ENCODE results near the gene PTPRN2.
"Not testable (repeated sequence)": the region's sequence is repeated elsewhere in the genome, so short reads cannot be mapped to it uniquely, and the experiment has no call there.

Gene PTPRN2

DNA sequence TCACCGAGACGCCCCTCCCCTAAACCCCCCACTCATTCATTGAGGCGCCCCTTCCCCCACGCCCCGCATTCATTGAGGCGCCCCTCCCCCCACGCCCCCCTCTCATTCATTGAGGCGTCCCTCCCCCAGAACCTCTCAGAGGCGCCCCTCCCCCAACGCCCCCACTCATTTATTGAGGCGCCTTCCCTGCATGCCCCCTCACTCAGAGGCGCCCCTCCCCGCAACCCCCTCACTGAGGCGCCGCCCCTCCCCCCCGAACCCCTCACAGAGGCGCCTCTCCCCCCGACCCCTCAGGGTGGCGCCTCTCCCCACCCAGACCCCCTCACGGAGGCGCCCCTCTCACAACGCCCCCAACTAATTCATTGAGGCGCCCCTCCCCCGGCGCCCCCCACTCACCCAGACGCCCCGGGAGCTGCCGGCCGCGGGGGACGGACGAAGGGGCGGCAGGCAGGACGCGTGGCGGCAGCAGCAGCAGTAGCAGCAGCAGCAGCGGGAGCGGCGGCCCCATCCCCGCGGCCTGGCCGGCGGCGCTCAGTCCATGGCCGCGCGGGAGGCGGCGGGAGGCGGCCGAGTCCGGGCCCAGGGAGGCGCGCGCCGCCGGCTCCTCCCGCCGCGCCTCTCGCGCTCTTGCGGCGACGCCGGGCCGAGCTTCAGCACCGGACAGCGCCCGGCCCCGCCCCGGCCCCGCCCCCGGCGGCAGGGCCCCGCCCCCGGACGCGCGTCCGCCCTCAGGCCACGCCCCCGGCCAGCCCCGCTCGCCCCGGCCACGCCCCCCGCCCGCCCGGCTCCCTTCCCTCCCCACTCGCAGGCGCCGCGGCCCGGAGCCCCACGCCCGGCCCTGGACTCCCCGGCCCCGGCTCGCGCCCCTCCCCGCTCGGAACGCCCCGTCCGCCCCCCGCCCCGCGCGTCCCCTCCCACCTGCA is at the start of gene PTPRN2:
Gene PTPRN2, minus strand, starts transcription at position 662 of the 923 bp plus-strand sequence.
- H3K27me3 Mint-ChIP-seq, result peaks cover 60% of the 10 kb centered on the region
- no peaks in the 10 kb centered on the region for H3K36me3 Mint-ChIP-seq (ENCODE audit: low read depth)
- DNase-seq, result peak; percentile 79
- H3K4me1 Mint-ChIP-seq (ENCODE audit: low read depth), result peaks cover 8% of the 10 kb centered on the region
- H3K27ac Mint-ChIP-seq, result no peak within 1 kb of the TSS
- no peak within 1 kb of the TSS for H3K4me3 Mint-ChIP-seq
- no peaks in the 10 kb centered on the region for H3K9me3 Mint-ChIP-seq

DNA sequence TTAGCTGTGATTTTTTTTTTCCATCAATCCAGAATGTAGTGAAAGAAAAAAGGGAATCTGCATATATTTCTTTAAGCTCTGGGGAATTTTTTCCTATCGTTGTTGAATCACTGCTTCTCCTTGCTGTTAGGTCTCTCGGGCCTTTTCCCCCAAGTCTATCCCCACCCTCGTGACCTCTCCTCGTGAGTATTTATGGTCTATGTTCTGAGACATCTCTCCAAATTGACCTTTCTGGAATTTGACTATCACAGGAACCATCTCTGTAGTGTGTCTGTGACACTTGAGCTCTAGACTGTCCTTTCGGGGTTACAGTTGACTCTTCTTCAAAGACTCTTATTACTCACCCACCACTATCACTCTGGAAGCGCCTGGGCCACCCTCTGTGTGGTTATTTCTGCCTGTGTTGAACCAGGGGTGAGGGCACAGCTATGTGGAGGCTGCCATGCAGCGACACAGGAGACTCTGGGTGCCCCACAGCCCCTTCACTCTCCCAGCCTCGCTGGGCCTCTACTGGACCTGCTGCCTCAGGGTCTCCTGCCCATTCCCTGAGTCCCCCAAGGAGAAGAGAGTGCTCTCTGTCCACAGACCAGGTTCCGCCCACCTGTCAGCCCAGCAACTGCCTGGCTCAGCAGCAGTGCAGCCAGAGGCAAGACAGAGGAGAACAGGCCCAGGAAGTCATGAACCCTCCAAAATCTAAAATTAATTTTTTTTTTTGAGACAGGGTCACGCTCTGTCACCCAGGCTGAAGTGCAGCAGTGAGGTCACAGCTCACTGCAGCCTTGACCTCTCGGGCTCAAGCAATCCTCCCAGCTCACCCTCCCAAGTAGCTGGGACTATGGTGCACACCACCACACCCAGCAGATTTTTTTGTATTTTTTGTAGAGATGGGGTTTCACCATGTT is 45.7 kb upstream of the PTPRN2 start:
- Mint-ChIP-seq H3K4me1 (ENCODE audit: low read depth) (no peaks in the 10 kb centered on the region), H3K4me3 (no peak overlapping the region), H3K27me3 (no peaks in the 10 kb centered on the region), H3K36me3 (ENCODE audit: low read depth) (peaks cover 71% of the 10 kb centered on the region), H3K9me3 (no peaks in the 10 kb centered on the region), H3K27ac (no peak overlapping the region)
- no peak for DNase-seq

DNA sequence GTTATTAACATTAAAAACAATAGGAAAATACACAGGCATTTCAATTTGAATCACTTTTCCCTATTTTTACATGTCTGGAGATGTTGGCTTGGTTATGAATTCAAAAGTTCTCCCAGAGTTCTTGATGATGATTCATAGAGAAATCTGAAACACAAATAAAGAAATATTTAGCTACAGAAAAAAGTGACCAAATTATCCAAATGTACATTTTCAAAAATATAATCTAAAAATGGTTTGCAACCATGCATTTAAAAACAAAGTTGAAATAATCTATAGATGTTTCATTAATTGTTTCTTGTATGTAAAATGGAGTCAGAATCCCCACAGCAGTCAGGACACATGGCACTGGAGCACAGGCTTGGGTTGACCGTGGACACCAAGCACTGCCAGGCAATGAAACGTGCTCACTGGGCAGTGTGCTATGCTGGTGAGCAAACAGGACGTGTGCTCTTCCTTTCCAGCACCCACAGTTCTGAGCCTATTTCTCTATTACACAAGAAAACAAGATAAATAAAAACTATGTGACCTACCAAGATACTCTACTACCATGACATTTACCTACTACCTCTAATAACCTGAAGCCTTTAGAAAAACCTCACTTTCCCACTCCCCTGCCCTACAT is 44.1 kb upstream of the PTPRN2 start:
- peaks cover 69% of the 10 kb centered on the region for H3K36me3 Mint-ChIP-seq (ENCODE audit: low read depth)

DNA sequence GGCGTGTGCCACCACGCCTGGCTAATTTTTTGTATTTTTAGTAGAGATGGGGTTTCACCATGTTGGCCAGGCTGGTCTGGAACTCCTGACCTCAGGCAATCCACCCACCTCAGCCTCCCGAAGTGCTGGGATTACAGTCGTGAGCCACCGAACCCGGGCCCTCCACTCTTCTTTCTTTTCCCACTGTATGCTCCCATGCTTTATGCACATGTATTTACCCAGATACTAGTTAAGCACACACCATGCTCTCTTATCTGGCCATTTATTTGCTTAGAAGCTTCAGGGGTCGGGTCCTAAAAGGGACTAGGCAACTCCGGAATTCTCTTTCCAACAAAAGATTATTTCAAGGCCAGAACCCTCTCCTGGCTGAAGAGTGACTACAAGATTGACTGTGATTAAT is 38.7 kb upstream of the PTPRN2 start:
- not testable (repeated sequence) for H3K27me3 Mint-ChIP-seq; H3K4me1 Mint-ChIP-seq (ENCODE audit: low read depth); H3K9me3 Mint-ChIP-seq; H3K4me3 Mint-ChIP-seq; DNase-seq; H3K27ac Mint-ChIP-seq
- H3K36me3 Mint-ChIP-seq (ENCODE audit: low read depth), result peaks cover 73% of the 10 kb centered on the region

More for the DNA sequence above, 44.1 kb upstream of the PTPRN2 start:
- Mint-ChIP-seq H3K4me1 (ENCODE audit: low read depth) (no peaks in the 10 kb centered on the region), H3K4me3 (no peak overlapping the region), H3K27ac (no peak overlapping the region), H3K9me3 (no peaks in the 10 kb centered on the region), H3K27me3 (no peaks in the 10 kb centered on the region)
- no peak for DNase-seq

DNA sequence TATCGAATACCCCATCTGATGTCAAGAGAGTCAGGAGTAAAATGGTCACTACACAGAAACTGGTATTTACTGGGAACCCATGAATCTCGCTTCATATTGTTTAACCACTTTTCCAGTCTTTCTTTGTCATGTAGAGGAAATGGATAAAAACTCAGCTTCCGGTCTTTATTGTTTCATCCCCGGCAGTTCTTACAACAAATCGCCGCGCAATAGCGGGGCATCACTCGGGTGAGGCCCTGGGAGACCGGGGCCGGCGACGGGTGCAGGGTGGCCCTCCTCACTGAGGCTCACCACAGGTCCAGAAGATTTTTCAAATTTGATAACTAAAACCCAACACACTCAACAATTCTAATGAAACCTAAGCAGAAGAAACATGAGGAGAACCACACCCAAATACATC is 35.6 kb upstream of the PTPRN2 start:
- H3K27ac Mint-ChIP-seq, result no peak overlapping the region
- no peaks in the 10 kb centered on the region for H3K4me1 Mint-ChIP-seq (ENCODE audit: low read depth)
- H3K9me3 Mint-ChIP-seq, result no peaks in the 10 kb centered on the region
- H3K4me3 Mint-ChIP-seq, result no peak overlapping the region
- no peaks in the 10 kb centered on the region for H3K27me3 Mint-ChIP-seq
- no peak for DNase-seq
- peaks cover 52% of the 10 kb centered on the region for H3K36me3 Mint-ChIP-seq (ENCODE audit: low read depth)

DNA sequence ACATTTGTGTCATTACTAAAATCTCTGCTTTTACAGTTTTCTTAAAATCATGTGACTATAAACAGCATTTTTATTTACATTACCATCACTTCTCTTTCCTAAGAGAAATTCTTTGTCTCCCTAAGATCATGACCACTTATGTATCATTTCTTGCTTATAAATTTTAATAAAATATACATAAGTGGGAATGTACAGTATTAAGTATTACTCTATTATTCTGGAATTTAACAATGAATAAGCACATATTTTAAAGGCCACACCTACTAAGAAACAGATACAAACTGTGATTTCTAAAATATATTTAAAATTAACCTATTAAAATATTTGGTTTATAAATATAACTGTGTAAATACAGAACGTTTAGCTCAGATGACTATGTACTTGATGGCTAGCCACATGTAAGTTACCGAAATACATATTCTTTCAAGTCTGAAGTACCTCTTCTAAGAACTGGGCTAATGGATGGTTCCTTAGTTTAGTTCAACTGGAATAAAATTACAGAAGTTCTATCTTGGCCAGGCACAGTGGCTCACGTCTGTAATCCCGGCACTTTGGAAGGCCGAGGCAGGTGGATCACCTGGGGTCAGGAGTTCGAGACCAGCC is 33.3 kb upstream of the PTPRN2 start:
- no peaks in the 10 kb centered on the region for H3K9me3 Mint-ChIP-seq
- no peaks in the 10 kb centered on the region for H3K4me1 Mint-ChIP-seq (ENCODE audit: low read depth)
- DNase-seq, result no peak
- H3K27me3 Mint-ChIP-seq, result no peaks in the 10 kb centered on the region
- H3K4me3 Mint-ChIP-seq, result no peak overlapping the region
- H3K27ac Mint-ChIP-seq, result no peak overlapping the region
- H3K36me3 Mint-ChIP-seq (ENCODE audit: low read depth), result peaks cover 40% of the 10 kb centered on the region

DNA sequence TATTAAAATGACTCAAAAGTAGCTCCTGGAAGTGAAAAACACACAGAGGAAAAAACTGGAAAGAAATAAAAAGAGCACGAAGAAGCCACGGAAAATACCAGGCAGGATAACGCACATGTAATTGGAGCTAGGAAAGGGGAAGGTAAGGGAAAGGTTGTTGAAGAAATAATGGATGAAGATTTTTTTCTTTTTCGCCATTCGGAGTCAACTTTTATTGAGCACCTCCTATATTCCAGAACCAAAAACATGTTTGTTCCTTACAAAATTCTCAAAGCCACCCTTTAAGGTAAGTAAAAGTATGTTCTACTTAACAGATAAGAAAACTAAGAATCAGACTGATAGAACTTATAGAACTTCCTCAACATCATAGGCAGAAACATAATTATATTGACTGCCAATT is 32.8 kb upstream of the PTPRN2 start:
- Mint-ChIP-seq H3K36me3 (ENCODE audit: low read depth) (peaks cover 37% of the 10 kb centered on the region), H3K27ac (no peak overlapping the region), H3K4me1 (ENCODE audit: low read depth) (no peaks in the 10 kb centered on the region), H3K4me3 (no peak overlapping the region), H3K9me3 (no peaks in the 10 kb centered on the region), H3K27me3 (no peaks in the 10 kb centered on the region)
- no peak for DNase-seq

DNA sequence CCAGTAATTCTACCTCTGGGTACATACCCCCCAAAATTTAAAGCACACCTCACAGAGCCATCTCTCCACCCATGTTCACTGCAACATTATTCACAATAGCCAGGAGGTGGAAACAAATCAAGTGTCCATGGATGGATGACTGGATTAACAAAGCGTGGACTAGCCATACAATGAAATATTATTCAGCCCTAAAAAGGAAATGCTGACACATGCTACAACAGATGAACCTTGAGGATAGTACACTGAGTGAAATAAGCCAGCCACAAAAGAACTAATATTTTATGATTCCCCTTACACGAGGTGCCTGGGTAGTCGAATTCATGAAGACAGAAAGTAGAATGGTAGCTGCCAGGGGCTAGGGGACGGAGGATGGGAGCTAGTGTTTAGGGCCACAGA is 31.1 kb upstream of the PTPRN2 start:
- no peak for DNase-seq
- Mint-ChIP-seq H3K4me1 (ENCODE audit: low read depth) (no peaks in the 10 kb centered on the region), H3K36me3 (ENCODE audit: low read depth) (peaks cover 30% of the 10 kb centered on the region), H3K9me3 (no peaks in the 10 kb centered on the region), H3K27me3 (no peaks in the 10 kb centered on the region), H3K4me3 (no peak overlapping the region), H3K27ac (no peak overlapping the region)

DNA sequence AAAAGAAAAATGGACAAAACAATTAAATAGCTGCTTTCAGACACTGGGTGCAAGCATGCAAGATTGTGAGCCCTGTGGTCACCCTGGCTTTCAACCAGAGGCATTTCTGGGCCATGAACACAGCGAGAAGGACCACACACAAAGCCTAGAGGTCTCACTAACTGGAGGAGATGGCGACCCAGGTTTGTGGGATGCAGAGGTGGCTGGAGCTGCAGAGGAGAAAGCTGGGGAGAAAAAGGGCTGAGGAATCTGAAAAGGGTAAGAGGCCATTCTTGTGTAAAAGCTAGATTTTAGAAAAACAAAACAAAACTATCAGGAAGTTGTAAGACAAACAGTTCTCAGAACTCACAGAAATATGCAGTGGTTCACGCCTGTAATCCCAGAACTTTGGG is 30.1 kb upstream of the PTPRN2 start:
- Mint-ChIP-seq H3K4me1 (ENCODE audit: low read depth) (peaks cover 10% of the 10 kb centered on the region), H3K27ac (no peak overlapping the region), H3K4me3 (no peak overlapping the region), H3K27me3 (no peaks in the 10 kb centered on the region), H3K9me3 (no peaks in the 10 kb centered on the region), H3K36me3 (ENCODE audit: low read depth) (peaks cover 31% of the 10 kb centered on the region)
- no peak for DNase-seq

DNA sequence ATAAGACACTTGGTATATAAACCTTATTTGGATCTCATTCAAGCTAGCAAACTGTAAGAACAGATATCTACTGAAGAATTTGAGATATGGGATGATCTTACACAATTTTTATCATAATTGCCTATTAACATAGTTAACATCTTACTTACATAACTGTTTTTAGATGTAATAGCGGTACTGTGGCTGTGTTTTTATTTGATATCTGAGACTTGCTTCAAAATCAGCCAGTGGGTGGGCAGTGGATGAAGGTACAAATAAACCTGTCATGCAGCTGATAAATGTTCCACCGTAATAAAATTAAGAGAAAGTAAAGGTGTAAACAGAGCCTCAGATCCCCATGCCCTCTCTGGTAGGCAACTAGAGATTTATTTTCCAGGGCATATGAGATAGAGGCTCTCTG is 28.4 kb upstream of the PTPRN2 start:
- Mint-ChIP-seq H3K4me1 (ENCODE audit: low read depth) (peaks cover 23% of the 10 kb centered on the region), H3K4me3 (no peak overlapping the region), H3K36me3 (ENCODE audit: low read depth) (peaks cover 36% of the 10 kb centered on the region), H3K27me3 (no peaks in the 10 kb centered on the region), H3K9me3 (no peaks in the 10 kb centered on the region), H3K27ac (no peak overlapping the region)
- no peak for DNase-seq

DNA sequence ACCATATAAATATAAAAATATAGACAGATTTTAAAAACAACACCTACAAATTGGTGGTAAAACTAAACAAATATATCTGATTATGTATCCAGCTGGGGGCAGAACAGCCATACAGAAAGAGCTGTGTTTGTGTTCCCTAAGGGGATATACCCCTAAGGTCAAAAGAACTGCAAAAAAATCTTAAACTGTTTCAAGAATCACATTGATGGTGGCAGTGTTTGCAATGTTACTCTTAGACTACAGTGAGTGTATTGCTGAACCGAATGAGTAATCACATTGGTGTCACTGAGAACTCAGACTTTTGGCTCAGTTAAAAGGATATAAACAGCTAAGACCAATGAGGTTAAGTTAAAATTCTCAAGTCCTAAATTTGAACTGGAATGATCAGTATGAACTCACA is 27.1 kb upstream of the PTPRN2 start:
- Mint-ChIP-seq H3K27me3 (no peaks in the 10 kb centered on the region), H3K9me3 (no peaks in the 10 kb centered on the region), H3K27ac (no peak overlapping the region), H3K4me3 (no peak overlapping the region), H3K36me3 (ENCODE audit: low read depth) (peaks cover 38% of the 10 kb centered on the region), H3K4me1 (ENCODE audit: low read depth) (peaks cover 23% of the 10 kb centered on the region)
- DNase-seq, result no peak

DNA sequence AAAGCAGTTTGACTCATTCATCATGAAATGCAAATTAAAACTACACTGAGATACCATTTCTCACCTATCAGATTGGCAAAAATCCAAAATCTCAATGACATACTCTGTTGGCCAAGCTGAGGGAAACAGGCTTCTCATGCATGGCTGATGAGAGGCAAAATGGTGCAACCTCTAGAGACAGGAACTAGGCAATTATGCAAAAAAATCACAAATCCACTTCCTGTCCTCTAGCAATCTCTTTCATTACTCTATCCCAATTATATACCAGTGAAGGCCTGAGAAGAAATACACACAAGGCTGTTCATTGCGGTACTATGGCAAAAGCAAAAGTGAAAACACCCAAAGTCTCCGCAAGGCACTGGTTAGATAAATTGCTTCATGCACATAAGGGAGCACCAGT is 25.9 kb upstream of the PTPRN2 start:
- peaks cover 35% of the 10 kb centered on the region for H3K36me3 Mint-ChIP-seq (ENCODE audit: low read depth)
- H3K4me3 Mint-ChIP-seq, result no peak overlapping the region

DNA sequence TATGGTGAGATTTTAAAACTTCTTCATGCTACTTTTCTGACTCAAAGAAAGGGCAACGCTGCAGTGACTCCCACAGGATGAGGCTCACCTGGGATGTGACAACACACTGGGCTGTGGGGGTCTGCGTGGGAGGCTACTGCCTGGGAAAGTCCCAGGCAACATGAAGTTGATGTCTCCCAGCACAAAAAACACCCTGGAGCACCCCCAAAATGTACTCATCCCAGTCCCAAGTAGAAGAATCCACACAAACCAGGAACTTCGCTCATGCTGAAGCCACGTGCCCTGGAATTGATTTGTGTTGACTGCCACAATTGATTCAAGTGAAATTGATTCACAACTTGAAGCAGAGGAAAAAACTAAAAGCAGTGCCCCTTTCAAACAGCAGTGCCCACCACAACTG is 24.9 kb upstream of the PTPRN2 start:
- DNase-seq, result no peak
- Mint-ChIP-seq H3K36me3 (ENCODE audit: low read depth) (peaks cover 35% of the 10 kb centered on the region), H3K4me3 (no peak overlapping the region), H3K9me3 (no peaks in the 10 kb centered on the region), H3K27me3 (no peaks in the 10 kb centered on the region), H3K4me1 (ENCODE audit: low read depth) (peaks cover 23% of the 10 kb centered on the region), H3K27ac (no peak overlapping the region)

More for the DNA sequence above, 25.9 kb upstream of the PTPRN2 start:
- H3K4me1 Mint-ChIP-seq (ENCODE audit: low read depth), result peaks cover 23% of the 10 kb centered on the region
- H3K9me3 Mint-ChIP-seq, result no peaks in the 10 kb centered on the region
- no peaks in the 10 kb centered on the region for H3K27me3 Mint-ChIP-seq
- DNase-seq, result no peak
- no peak overlapping the region for H3K27ac Mint-ChIP-seq

DNA sequence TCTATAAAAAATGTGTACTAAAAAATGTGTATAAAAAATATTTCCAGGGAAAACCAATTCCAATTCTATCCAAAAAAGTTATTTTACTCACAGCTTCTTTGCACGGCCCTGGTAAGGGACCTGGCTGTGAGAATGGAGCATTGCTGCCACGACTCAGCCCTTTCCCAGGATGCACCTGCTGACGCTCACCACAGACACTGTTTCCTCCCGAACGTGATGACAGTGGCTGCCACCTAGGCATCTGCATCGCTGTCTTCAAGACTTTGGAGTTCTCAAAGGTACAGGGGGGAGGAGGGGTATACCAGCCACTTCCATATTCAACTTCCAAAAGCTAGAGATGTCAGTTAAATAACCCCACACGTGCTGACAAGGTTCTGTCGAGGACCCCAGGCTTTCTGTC is 23.9 kb upstream of the PTPRN2 start:
- H3K4me3 Mint-ChIP-seq, result no peak overlapping the region

More for the DNA sequence above, 23.9 kb upstream of the PTPRN2 start:
- Mint-ChIP-seq H3K4me1 (ENCODE audit: low read depth) (peaks cover 23% of the 10 kb centered on the region), H3K27ac (peak overlapping the region; percentile 6), H3K36me3 (ENCODE audit: low read depth) (peaks cover 41% of the 10 kb centered on the region), H3K9me3 (no peaks in the 10 kb centered on the region), H3K27me3 (no peaks in the 10 kb centered on the region)
- DNase-seq, result no peak

Data from activated T-cell treated with anti-CD3 and anti-CD28 coated beads, Interleukin-2, amount 50 U/mL, for 24 hours (primary cell).